Lower lobe of right lung (tissue), 2 donors: ENCODE results near the gene TMEM248. TPM values are rescaled to one million over a fixed set of nuclear protein-coding genes. Genes with fewer than 3 reads are reported as not detected.
A peak's percentile ranks its signal among the peaks of the same experiment; 100 is the strongest.

Experiments used
- ATAC-seq, 2 donors: fragments of 200-7000 bp; cut with Tn5 transposase; one replicate each; pipeline ENCODE4 v1.9.1; 2020 to 2022; ENCODE audit warnings: mild to moderate bottlenecking in 2 of 2, moderate library complexity in 2 of 2
- DNase-seq: peaks from one replicate; pipeline ENCODE4 v3.0.0-alpha.2; 2020
- H3K27ac ChIP-seq: fragments of 200-600 bp; one replicate; pipeline ENCODE4 v1.8.0; 2022
- H3K27me3 ChIP-seq: fragments of 200-600 bp; one replicate; pipeline ENCODE4 v1.8.0; 2022; ENCODE audit warnings: low read depth
- H3K36me3 ChIP-seq: fragments of 200-600 bp; one replicate; pipeline ENCODE4 v1.8.0; 2022; ENCODE audit warnings: mild to moderate bottlenecking
- H3K4me1 ChIP-seq: fragments of 200-600 bp; one replicate; pipeline ENCODE4 v1.8.0; 2022
- H3K4me3 ChIP-seq: fragments of 200-600 bp; one replicate; pipeline ENCODE4 v1.8.0; 2022; ENCODE audit warnings: mild to moderate bottlenecking
- H3K9me3 ChIP-seq: fragments of 200-600 bp; one replicate; pipeline ENCODE4 v1.8.0; 2022
- CTCF ChIP-seq: fragments of 200-600 bp; IDR thresholded peaks from one replicate; pipeline ENCODE4 v1.8.0; 2022; ENCODE audit warnings: antibody characterized with exemption, mild to moderate bottlenecking
- intact Hi-C: fragments of 100-400 bp; cut with DNase I; formaldehyde crosslinking; loops from one replicate; pipeline ENCODE4 v1.11.0; 2022
- total RNA-seq: library from RNA; stranded (reverse); fragmentation: NEBNext Ultra II Directional; extraction: Animal tissue kit (Norgen Biotek cat#: 25700); gene quantifications from one replicate; pipeline ENCODE4 v1.2.1, GENCODE V29; 2021
- donor health status: DM: no; HTN: yes; CAD: no; lungs with severe emphysema.

The TMEM248 gene
- total RNA-seq, 1 donor from 2014 or later, result 103 TPM

- no peak for TF ChIP-seq CTCF
- H3K9me3 ChIP-seq, result no peaks in the 10 kb centered on the region
- intact Hi-C loops, result no loop called here
- ATAC-seq, result no peak
- H3K4me1 ChIP-seq, result peaks cover 46% of the 10 kb centered on the region
- peak overlapping the region; percentile 91 for H3K27ac ChIP-seq
- H3K4me3 ChIP-seq, result peak overlapping the region; percentile 98
- no peaks in the 10 kb centered on the region for H3K27me3 ChIP-seq
- DNase-seq, result no peak
- peaks cover 6% of the 10 kb centered on the region for H3K36me3 ChIP-seq
Measured at GRCh38 chr7:66921918-66922486, 977 bp downstream of the TMEM248 start.

GRCh38 chr7:66925255-66925654, 4.2 kb downstream of the TMEM248 start:
- no peaks in the 10 kb centered on the region for H3K9me3 ChIP-seq
- H3K36me3 ChIP-seq, result peaks cover 10% of the 10 kb centered on the region
- H3K27me3 ChIP-seq, result no peaks in the 10 kb centered on the region
- no peak overlapping the region for H3K27ac ChIP-seq
- DNase-seq (no peak), ATAC-seq (no peak)
- intact Hi-C loops, result no loop called here
- TF ChIP-seq CTCF, result no peak
- H3K4me3 ChIP-seq, result no peak overlapping the region
- H3K4me1 ChIP-seq, result peaks cover 66% of the 10 kb centered on the region

- intact Hi-C loops, result no loop called here
- Histone ChIP-seq H3K27me3 (no peaks in the 10 kb centered on the region), H3K4me3 (no peak overlapping the region), H3K4me1 (peaks cover 61% of the 10 kb centered on the region), H3K36me3 (peaks cover 14% of the 10 kb centered on the region), H3K9me3 (no peaks in the 10 kb centered on the region), H3K27ac (no peak overlapping the region)
- TF ChIP-seq CTCF, result no peak
- DNase-seq (no peak), ATAC-seq (no peak)
Measured at GRCh38 chr7:66927348-66927948, 6.4 kb downstream of the TMEM248 start.

GRCh38 chr7:66928388-66928787, 7.4 kb downstream of the TMEM248 start:
- TF ChIP-seq CTCF, result no peak
- peaks cover 14% of the 10 kb centered on the region for H3K36me3 ChIP-seq
- ATAC-seq (peak in 1 of 2 donors; percentile 48), DNase-seq (no peak)
- no peak overlapping the region for H3K27ac ChIP-seq
- H3K4me1 ChIP-seq, result peaks cover 56% of the 10 kb centered on the region
- intact Hi-C loops, result no loop called here
- H3K27me3 ChIP-seq, result no peaks in the 10 kb centered on the region
- no peaks in the 10 kb centered on the region for H3K9me3 ChIP-seq
- no peak overlapping the region for H3K4me3 ChIP-seq

- no peak for ATAC-seq
- no peak for TF ChIP-seq CTCF
- Histone ChIP-seq H3K4me3 (no peak overlapping the region), H3K4me1 (peaks cover 53% of the 10 kb centered on the region), H3K9me3 (no peaks in the 10 kb centered on the region), H3K36me3 (peaks cover 13% of the 10 kb centered on the region), H3K27me3 (no peaks in the 10 kb centered on the region), H3K27ac (no peak overlapping the region)
- DNase-seq, result no peak
- intact Hi-C loops, result no loop called here
Measured at GRCh38 chr7:66929165-66929564, 8.1 kb downstream of the TMEM248 start.
